Erythroblast (primary cell): Measurements from ENCODE around the gene ESR1.

Experiments
- GATA1 ChIP-seq: IDR thresholded peaks from 2 replicates; pipeline ENCODE4 v1.6.1; 2011; ENCODE audit warnings: low read depth, mild to moderate bottlenecking, control low read depth, low read length, moderate library complexity
- POLR2A ChIP-seq: IDR thresholded peaks from 2 replicates; pipeline ENCODE4 v1.6.1; 2011; ENCODE audit warnings: mild to moderate bottlenecking, low read length

GRCh38 chr6:151763303-151763702, 44.2 kb upstream of the ESR1 start:
- no peak for TF ChIP-seq POLR2A
- TF ChIP-seq GATA1, result no peak
